GM21447 (cell line): ENCODE measurements around the gene BCL2L12.

Experiments used
- ATAC-seq: cut with Tn5 transposase; IDR thresholded peaks from one replicate; pipeline ENCODE4 v1.9.1; 2021; ENCODE audit not compliant: unreplicated experiment

The BCL2L12 gene

DNA sequence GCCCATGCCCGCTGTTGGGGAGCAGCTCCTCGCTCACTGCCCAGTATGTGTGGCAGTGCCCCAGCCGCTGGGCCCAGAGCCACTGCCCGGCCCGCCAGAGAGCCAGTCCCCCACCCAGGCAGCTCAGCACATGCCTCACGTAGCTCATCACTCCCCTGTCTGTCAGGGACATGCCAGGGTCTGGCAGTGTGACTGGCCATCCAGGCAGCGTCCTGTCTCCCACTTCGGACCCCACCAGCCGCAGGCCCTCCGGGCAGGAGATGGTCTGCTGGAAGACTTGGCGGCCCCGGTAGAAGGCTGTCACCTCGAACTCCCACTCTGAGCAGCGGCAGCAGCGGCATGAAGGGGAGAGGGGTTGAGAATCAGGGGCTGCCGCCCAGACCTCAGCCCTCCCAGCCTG lies 3.7 kb upstream of the BCL2L12 start:
- no peak for ATAC-seq

DNA sequence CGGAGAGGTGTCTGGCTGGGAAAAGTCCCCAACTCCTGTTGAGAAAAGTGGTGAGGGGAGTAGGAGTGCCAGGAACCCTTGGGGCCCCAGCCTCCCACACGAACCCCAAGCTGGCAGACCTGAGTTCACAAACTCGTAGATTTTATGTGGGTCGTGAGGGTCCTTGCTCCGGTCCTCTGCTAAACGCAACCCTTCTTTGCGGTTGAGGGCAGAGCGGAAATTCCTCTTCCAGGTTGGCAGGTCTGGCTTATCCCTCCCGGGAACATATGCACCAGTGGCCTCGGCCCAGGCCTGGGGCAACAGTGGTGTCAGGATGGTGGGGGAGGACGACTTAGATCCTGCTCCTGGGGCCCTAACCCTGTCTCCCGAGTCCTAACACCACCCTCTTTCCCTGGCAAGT lies 2.5 kb upstream of the BCL2L12 start:
- no peak for ATAC-seq

DNA sequence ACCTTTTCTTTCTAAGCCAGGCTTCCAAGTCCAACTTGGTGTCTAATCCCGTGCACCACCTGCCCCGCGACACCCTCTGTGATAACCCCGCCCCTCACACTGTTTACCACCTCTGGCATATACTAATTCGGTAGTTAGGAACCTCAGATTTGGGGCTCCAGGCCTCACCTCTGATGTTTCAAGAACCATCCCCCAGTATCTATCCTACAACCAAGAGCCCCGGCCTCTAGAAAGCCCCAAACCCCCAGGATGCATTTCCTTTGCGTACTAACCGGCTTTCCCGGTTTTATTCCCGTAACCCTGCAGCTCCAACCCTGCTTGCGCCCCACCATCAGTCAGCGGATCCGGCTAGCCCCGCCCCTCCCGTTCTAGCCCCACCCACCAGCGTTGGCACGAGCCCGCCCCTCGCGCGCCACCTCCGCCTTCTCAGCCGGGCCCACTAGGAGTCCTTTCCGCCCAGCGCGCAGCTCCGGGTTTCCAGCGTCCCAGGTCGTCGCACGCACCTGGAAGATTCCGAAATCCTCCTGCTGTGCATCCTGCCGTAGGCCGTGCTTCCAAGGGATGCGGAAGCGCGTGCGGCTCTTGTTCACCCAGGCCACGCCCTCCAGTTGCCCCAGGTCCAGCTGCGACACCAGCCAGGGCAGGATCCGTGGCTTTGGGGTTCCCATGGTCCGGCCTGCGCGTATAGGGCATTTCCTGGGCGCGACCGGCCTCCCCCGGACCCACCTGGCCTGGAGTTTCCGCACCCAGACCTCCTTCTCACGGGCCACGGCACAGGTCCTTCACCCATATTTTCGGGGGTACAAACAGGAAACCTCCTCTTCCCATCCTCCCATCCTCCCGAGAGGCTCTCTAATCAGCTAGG lies 1.3 kb upstream of the BCL2L12 start:
- ATAC-seq = peak; percentile 28

DNA sequence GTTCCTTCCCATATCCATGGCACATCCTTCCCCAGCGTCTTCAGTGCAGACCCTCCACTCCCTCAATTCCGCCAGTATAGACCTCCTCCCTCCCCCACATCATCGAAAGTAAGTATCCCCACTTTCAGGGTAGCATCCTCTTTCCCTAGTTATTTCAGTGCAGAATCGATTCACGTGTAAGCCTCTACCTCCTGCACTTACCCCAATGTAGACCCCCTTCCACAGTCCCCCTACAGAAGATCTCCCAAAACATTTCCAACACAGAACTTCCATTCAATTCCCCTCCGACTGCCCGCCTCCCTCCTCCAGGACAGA lies 740 bp upstream of the BCL2L12 start:
- no peak for ATAC-seq

DNA sequence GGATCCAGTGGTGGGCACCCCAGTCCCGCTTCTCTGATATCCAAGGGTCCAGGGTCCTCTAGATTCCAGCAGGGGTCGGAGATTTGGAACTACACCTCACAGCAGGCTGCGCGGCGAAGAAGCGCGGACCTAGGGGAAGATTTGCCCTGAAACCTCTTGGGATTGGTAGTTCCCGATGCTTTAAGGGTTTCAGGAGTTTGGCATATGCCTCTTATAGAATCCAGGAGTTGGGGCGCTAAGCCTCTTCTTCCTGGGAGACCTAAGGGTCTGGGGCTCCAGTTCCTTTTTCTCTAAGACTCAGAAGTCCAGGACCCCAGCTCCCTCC lies 349 bp downstream of the BCL2L12 start:
- peak; percentile 2 for ATAC-seq

DNA sequence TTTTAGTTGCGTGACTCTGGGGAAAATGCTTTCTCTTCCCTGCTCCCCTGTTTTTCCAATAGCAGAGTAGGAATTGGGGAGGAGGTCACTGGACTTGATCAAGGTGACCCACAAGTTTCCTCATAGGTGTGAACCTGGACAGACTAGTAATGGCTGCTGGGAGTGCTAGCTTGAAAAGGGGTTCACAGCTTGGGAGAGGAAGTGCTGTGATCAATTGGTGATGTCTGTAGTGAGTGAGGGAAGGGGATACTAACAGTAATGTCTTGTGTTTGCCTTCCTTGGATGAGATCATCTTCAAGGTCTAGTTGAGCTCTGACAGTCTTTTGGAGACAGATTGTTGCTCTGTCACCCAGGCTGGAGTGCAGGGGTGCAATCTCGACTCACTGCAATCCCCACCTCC lies 1.7 kb downstream of the BCL2L12 start:
- ATAC-seq = no peak

DNA sequence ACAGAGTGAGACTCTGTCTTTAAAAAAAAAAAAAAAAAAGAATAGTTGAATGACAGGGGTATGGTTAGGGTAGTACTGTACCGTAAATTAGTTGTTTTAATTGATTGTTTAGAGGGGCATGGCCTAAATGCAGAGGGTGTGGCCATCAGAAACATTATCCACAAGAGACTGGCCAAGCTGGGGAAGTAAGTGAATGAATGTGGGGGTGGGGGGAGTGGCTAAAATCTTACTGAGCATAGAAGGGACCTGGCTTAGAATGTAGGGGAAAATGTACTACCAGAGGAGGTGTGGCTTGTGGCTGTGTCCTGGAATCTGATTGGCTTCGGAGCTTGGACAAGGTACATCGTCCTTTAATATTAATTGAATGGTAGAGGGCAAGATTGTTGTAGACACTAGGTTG lies 3.8 kb downstream of the BCL2L12 start:
- ATAC-seq = no peak

DNA sequence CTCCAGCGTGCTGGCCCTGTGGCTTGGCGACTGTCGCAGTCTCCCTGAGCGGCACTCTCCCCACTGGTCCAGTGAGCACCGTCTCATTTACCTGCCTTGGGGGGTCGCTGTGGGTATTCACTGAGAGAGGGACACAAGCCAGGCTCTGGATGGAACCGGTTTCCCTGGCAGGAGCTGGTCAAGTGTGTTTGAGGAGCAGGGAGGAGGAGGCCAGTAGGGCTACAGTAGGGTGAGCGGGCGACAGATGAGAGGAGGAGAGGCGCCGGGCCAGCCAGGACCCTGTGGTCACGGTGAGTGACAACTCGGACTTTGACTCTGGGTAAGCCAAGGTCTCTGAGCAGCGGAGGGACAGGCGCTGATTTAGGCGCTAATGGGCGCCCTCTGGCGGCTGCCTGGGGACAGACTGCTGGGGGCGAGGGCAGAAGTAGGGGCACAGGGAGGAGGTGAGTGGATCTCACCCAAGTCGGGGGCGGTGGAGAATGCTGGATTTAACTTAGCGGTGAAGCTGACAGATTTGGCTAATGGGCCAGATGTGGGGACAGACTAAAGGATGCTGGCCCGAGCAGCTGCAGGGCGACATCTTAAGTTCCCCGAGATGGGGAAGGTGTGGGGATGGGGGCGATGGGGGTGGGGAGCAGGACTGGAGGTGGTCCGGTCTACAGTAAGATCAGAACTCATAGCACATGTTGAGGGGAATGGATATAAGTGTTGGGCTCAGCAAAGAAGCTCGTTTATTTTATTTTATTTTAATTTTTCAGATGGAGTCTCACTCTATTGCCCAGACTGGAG lies 6.6 kb downstream of the BCL2L12 start:
- no peak for ATAC-seq

DNA sequence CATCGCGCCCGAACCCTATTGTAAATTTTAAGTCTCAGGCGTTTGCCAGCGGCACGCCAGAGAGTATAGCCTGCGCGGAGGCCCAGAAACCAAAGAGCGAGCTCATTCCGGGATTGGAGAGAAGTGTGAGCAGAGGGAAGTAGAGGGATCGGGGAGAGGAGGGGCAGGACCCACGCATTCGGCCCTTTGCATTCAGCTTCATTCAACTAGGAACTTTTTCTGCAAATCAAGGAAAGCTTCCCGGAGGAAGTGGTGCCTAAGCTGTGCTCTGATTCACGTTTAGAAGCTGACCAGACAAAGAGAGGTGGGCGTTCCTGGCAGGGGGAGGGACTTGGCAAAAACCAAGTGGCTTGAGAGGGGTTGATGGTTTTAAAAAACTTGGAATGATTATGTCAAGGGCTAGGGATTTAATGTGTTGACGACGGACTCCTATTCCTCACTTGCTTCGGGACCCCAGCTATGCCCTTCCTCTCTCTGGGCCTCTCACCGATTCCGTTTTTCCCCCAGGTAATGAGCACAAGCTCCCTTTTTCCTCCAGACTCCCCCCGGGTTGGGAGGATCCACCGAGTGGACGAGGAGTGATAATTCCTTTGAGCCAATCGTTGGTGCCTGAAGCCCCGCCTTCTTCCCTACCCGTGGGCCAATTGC lies 10.5 kb downstream of the BCL2L12 start:
- peak; percentile 23 for ATAC-seq

DNA sequence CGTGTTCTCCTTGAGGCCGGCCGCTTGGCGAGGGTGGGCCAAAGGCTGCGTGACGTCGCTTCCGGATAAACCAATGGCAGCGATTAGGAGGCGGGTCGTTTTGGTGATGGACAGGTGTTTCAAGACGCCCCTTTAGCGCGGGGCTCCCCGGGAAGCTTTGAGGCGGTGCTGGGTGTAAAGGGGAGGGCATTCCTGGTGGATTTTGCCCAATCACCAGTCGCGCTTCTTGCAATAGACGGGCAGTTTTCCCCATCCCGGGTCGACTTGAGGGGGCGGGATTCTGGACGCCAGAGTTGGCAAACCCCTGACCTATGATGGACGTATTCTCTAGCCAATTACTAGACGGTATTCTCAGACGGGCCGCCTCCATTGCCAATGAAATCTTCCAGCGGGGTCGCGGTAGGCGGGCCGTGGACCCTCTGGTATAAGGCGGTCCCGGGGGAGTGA lies 11.1 kb downstream of the BCL2L12 start:
- peak; percentile 69 for ATAC-seq

DNA sequence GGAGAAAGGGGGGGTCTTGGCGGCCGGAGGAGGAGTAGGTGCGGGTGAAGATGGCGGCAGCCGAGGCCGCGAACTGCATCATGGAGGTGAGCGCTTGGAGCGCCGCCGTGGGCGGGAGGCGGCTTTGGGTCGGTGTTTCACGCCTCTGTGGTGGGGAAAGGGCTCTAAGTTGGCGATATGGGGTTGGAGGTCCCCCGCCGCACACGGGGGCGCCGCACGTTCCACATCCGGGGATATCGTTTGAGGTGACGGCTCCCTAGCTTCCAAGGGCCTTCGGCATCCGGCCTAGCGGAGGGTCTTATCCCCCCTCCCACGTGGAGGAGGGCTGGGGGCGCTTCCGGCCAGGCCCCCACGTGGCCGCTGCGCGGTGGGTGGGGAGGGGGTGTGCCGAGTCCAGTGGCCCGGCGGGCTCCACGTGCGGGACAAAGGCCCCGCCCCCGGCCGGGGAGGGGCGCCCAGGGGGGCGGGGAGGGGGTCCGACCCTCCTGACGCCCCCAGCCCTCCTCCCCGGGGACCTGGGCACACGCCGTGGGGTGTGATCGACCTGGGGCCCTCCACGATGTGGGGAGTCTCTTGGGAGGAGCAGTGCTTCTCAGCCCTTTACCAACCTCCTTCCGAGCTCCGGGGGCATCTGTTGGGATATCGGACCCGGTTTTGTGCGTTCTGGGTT lies 11.6 kb downstream of the BCL2L12 start, which contains the start of gene PRMT1:
Gene PRMT1 (plus strand): TSS at position 41 of the 670 bp plus-strand sequence. CDS start 10 bp downstream, at position 51.
- no peak for ATAC-seq

DNA sequence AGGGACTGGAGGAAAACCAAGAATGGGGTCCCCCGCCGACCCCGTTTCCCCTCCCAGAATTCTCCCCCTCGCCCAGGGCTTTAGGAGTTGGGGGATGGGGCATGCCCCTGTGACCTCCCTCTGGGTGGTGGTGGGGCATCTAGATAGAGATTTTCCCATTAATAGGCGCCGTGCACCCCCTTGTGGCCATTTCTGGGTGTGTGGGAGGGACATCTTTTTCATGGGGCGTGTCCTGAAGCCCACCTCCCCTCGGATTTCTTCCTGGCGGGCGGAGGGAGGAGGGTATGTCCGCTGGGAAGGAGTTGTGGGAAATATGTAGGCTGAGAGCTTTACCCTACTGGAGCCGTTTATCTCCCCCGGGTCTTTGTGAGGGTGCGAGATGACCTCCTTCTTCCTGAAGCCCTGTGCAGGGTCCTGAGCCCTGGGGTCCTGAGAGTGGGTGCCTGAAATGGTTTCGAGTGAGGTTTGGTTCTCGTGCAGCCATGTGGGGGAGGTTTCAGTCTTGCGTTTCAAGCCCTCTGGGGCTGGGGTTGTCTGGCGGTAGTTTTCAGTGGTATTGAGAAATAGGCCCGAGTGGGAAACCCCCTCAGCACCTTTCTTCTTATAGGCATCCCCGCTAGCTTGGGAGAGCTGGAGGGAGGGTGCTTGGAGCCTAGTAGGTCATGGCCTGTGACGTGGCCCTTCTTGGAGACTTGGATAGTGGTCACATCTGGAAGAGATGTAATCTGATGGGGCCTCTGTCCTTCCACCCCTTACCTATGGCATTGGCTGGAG lies 12.4 kb downstream of the BCL2L12 start:
- no peak for ATAC-seq

DNA sequence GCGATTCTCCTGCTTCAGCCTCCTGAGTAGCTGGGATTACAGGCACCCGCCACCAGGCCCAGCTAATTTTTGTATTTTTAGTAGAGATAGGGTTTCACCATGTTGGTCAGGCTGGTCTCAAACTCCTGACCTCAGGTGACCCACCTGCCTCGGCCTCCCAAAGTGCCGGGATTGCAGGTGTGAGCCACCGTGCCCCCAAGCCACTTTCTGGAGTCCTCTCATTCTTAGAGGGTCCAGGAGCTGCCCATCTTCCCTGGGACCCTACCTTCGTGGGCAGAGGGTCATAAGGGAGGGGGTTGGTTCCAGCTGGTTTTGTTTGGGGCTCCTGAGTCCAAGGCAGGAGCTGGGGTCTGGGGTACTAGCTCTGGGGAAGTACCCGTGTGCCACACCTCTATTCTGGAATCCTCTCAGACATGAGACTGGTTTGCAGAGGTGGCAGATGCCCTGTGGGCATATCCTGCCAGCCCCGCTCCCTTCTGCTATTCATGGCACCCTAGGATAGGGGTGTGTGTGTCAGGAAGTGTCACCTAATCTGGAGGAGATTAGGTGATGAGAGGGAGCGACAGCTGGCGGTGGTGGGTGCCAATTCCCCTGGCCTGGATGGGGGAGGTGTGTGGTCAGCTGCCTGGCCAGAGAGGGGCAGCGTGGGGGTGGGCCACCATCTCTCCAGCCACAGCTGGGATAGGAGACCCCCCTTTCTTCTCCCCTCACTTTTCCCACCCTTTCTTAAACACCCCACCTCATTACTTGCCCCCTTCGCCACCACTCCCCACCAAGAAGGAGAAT lies 13.4 kb downstream of the BCL2L12 start:
- ATAC-seq = no peak

DNA sequence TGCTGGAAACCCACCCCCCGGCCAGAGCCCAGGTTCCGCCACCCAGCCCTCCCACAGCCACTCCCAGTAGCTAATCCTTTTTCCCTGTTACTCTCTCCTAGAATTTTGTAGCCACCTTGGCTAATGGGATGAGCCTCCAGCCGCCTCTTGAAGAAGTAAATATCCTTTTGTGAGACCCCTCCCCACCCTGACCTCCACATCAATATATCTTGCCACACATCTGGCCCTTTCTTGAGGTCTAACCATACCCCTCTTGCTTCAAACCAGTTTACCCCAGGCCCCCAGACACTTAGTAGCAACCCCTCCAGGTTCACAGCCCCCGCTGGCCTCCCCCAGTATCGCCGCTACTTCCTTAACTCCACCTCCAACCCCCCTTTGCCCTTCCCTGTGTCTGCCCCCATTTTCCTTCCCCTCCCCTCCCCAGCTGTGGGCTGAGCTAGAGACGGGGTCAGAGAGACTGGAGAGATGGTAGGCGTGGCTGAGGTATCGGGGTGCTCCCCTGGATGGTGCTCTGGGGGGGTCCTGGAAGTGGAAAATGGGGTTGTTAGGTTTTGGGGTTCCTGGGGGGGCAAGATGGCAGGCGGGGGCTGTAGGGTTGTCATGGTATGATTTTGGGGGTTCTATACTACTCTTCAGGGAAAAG lies 14.2 kb downstream of the BCL2L12 start:
- ATAC-seq = no peak

DNA sequence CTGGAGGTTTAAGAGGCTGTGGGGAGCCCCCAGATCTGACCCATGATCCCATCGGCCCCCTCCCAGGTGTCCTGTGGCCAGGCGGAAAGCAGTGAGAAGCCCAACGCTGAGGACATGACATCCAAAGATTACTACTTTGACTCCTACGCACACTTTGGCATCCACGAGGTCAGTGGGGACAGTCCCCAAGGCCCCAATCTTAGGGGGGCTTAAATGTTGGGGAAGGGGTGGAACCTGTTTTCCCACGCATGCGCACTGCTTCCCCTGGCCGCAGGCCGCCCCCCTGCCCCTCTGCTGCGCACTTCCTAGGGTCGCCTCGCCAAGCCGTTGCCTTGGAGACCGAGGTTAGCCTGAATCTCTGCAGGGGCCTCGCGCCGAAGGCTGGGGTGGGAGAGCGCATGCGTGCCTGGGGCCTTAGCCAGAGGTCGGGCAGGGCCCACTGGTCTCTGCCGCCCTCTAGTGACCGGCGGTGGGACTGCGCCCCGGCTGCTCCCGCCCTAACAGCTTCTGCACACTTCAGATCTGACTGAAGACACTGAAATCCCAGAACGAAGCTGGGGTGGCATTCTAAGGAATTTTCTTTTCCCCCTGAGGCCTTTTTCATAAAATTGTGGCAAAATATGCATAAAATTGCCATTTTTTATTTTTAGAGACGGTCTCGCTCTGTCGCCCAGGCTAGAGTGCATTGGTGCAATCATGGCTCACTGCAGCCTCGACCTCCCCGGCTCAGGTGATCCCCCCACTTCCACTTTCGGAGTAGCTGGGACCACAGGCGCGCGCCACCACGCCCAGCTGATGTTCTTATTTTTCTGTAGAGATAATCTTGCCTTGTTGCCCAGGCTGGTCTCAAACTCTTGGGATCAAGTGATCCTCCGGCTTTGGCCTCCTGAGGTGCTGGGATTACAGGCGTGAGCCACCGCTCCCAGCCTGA lies 15.0 kb downstream of the BCL2L12 start:
- no peak for ATAC-seq

DNA sequence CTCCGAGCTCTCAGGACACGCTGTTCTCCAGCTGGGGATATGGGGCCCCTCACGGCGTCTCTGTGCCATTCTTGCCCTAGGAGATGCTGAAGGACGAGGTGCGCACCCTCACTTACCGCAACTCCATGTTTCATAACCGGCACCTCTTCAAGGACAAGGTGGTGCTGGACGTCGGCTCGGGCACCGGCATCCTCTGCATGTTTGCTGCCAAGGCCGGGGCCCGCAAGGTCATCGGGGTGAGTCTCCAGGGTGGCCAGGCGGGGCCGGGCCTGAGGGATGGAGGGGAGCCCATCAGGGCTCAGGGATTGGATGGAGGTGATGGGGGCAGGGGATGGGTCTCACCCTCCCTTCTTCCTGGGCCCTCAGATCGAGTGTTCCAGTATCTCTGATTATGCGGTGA lies 16.1 kb downstream of the BCL2L12 start:
- ATAC-seq = no peak

DNA sequence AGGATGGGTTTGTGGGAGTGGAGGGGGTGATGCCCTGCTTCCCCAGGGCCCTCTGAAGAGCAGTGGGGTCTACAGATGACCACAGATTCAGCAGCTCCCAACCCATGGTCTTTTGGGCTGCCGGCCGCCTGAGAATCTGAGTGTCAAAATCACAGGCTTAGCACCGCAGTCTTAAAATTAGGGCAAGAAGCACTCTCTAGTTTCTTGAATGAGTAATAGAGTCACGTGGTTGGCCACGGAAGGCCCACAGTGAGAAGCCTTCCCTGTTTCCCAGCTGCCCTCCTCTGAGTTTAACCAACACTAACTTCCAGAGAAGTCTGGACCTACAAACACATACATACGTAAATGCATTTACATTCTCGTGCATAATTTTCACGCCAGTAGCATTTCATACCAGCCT lies 16.5 kb downstream of the BCL2L12 start:
- no peak for ATAC-seq

DNA sequence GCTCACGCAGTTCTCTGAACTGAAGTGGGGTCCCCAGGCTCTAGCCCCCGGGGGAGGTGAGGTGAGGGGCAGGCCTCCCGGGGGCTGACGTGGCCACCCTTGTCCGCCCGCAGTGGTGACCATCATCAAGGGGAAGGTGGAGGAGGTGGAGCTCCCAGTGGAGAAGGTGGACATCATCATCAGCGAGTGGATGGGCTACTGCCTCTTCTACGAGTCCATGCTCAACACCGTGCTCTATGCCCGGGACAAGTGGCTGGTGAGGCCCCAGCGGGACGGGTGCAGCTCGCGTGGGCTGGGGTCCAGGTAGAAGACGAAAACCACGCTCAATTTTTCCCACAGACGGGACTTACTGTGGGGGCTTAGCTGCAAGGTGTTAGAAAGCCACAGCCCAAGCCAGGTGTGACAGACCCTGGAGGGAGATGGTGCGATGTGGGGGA lies 18.1 kb downstream of the BCL2L12 start:
- ATAC-seq = no peak
